PC-9 (cell line): ENCODE results near the gene SERPINF2.

Experiments
- EZH2 ChIP-seq: fragments of 200-600 bp; sonication (generic); IDR thresholded peaks from 2 replicates; pipeline ENCODE4 v1.8.0; 2017; ENCODE audit warnings: antibody characterized with exemption, low read depth
- TF ChIP-seq, protein P1 (sequence below): fragments of 200-600 bp; sonication (generic); conservative IDR thresholded peaks from 2 replicates; pipeline ENCODE4 v1.6.1; 2017; ENCODE audit warnings: mixed run types, antibody characterized with exemption, mild to moderate bottlenecking, moderate library complexity

DNA sequence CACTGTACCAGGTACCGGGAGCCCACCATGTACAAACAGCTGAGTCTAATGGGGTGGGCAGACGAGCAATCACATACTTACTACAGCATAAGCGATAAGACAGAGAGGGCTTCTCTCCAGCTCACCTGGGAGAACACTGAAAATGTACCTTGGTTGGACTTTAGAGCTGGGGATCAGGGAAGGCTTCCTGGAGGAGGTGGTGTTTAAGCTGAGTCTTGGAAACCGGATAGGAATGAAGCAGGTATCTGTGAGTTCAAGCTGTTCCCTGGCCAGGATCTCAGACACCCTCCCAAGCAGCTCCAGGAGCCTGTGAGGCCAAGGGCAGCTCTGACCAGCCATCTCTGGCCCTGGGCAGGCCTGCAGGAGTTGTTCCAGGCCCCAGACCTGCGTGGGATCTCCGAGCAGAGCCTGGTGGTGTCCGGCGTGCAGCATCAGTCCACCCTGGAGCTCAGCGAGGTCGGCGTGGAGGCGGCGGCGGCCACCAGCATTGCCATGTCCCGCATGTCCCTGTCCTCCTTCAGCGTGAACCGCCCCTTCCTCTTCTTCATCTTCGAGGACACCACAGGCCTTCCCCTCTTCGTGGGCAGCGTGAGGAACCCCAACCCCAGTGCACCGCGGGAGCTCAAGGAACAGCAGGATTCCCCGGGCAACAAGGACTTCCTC lies 11.2 kb downstream of the SERPINF2 start:
- TF ChIP-seq, protein P1, sequence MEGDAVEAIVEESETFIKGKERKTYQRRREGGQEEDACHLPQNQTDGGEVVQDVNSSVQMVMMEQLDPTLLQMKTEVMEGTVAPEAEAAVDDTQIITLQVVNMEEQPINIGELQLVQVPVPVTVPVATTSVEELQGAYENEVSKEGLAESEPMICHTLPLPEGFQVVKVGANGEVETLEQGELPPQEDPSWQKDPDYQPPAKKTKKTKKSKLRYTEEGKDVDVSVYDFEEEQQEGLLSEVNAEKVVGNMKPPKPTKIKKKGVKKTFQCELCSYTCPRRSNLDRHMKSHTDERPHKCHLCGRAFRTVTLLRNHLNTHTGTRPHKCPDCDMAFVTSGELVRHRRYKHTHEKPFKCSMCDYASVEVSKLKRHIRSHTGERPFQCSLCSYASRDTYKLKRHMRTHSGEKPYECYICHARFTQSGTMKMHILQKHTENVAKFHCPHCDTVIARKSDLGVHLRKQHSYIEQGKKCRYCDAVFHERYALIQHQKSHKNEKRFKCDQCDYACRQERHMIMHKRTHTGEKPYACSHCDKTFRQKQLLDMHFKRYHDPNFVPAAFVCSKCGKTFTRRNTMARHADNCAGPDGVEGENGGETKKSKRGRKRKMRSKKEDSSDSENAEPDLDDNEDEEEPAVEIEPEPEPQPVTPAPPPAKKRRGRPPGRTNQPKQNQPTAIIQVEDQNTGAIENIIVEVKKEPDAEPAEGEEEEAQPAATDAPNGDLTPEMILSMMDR: no peak
- TF ChIP-seq EZH2: no peak
